Stomach (tissue), 9 donors: ENCODE data around the gene OOSP2. TPM values are rescaled to one million over a fixed set of nuclear protein-coding genes. Genes with fewer than 3 reads are reported as not detected.

ENCODE experiments used
- DNase-seq, 2 donors: peaks; one replicate each; pipeline versions ENCODE4 v3.0.0 to v3.0.0-alpha.2; 2013 to 2019
- H3K27ac ChIP-seq, 5 donors: fragments of 200-600 bp in 4 of 5; sonication (generic) in 4 of 5; one replicate each; pipeline ENCODE4 v1.5.1; 2013 to 2019; ENCODE audit warnings: mild to moderate bottlenecking in 1 of 5, moderate library complexity in 1 of 5
- H3K27me3 ChIP-seq, 3 donors: fragments of 200-600 bp; sonication (generic); one replicate each; pipeline ENCODE4 v1.5.1; 2017 to 2019; ENCODE audit warnings: mixed run types in 1 of 3
- H3K36me3 ChIP-seq, 4 donors: fragments of 200-600 bp; sonication (generic); 1 replicate in 3 of 4; 2 replicates in 1 of 4; pipeline ENCODE4 v1.5.1; 2016 to 2019
- H3K4me1 ChIP-seq, 4 donors: fragments of 200-600 bp; sonication (generic); one replicate each; pipeline ENCODE4 v1.5.1; 2016 to 2019
- H3K4me3 ChIP-seq, 4 donors: fragments of 200-600 bp; sonication (generic) in 3 of 4; one replicate each; pipeline ENCODE4 v1.5.1; 2016 to 2019; ENCODE audit warnings: mild to moderate bottlenecking in 1 of 4
- H3K9me3 ChIP-seq, 4 donors: fragments of 200-600 bp; sonication (generic); one replicate each; pipeline ENCODE4 v1.5.1; 2016 to 2019
- CTCF ChIP-seq, 7 experiments: fragments of 450-650 bp in 4 of 7; fragments of 200-600 bp in 3 of 7; sonication (generic) in 3 of 7; IDR thresholded peaks; one replicate each; pipeline ENCODE4 v1.5.1; 2016 to 2019; ENCODE audit warnings: antibody characterized with exemption in 7 of 7, control low read depth in 2 of 7, mild to moderate bottlenecking in 1 of 7
- EP300 ChIP-seq: sonication (generic); formaldehyde crosslinking; IDR thresholded peaks from one replicate; pipeline ENCODE4 v1.6.1; 2017; ENCODE audit warnings: antibody characterized with exemption
- POLR2A ChIP-seq, 4 donors: fragments of 450-650 bp; IDR thresholded peaks; one replicate each; pipeline ENCODE4 v1.6.1; 2016; ENCODE audit warnings: antibody characterized with exemption in 4 of 4, control low read depth in 2 of 4, mild to moderate bottlenecking in 1 of 4, moderate library complexity in 1 of 4
- POLR2AphosphoS5 ChIP-seq, 3 donors: sonication (generic); formaldehyde crosslinking; IDR thresholded peaks; one replicate each; pipeline ENCODE4 v1.6.1; 2016; ENCODE audit warnings: antibody characterized with exemption in 3 of 3
- WGBS, 5 donors: extraction: QIAGEN DNeasy Blood & Tissue Kit in 3 of 5; methylation state at CpG; one replicate each; pipeline versions ENCODE4 v1.1.5 to v1.1.7; 2013 to 2018; 5-methylcytosine and 5-hydroxymethylcytosine counted together
- intact Hi-C: fragments of 100-400 bp; cut with DNase I; formaldehyde crosslinking; loops from one replicate; pipeline ENCODE4 v1.15.1; 2023; ENCODE audit warnings: low total_unique reads
- polyA plus RNA-seq, 3 donors: library from polyadenylated mRNA; stranded (reverse); fragments of 200-250 nt; gene quantifications; one replicate each; pipeline ENCODE4 v1.2.3, GENCODE V29; 2013
- total RNA-seq, 5 donors: library from RNA; depleted of rRNA; stranded (reverse); fragments of >200 nt; gene quantifications; one replicate each; pipeline versions ENCODE4 v1.1.0 to v1.2.3, GENCODE V29; 2014 to 2016
- donor health status: healthy with polysubstance abuse.
- donor health status: Bipolar disorder and iron deficiency.
- donor health status: healthy.

OOSP2 gene
- total and polyA plus RNA-seq, 8 donors = not detected

GRCh38 chr11:60059052-60059451 is 18.8 kb downstream of the OOSP2 start:
- Histone ChIP-seq H3K9me3 (no peaks in the 10 kb centered on the region), H3K4me1 (no peaks in the 10 kb centered on the region), H3K4me3 (no peak overlapping the region), H3K27me3 (no peaks in the 10 kb centered on the region), H3K27ac (no peak overlapping the region), H3K36me3 (no peaks in the 10 kb centered on the region)
- intact Hi-C loops = no loop called here
- DNase-seq = no peak
- TF ChIP-seq POLR2A (IDR thresholded peaks at IDR 0.05) = no peak
- TF ChIP-seq POLR2AphosphoS5 (IDR thresholded peaks at IDR 0.05) = no peak
- TF ChIP-seq EP300 = no peak
- no peak for TF ChIP-seq CTCF (IDR thresholded peaks at IDR 0.05)
- WGBS, 5 donors = 71 to 74% (median 71%) methylated on average over 3 of the region's 3 CpGs

GRCh38 chr11:60059521-60060240 is 19.5 kb downstream of the OOSP2 start:
- Histone ChIP-seq H3K4me3 (no peak overlapping the region), H3K27ac (no peak overlapping the region), H3K4me1 (no peaks in the 10 kb centered on the region), H3K27me3 (no peaks in the 10 kb centered on the region), H3K9me3 (no peaks in the 10 kb centered on the region), H3K36me3 (no peaks in the 10 kb centered on the region)
- no peak for DNase-seq
- intact Hi-C loops = no loop called here
- 90 to 95% (median 94%) methylated on average over 4 of the region's 4 CpGs for WGBS, 5 donors
- TF ChIP-seq CTCF (IDR thresholded peaks at IDR 0.05) (no peak), EP300 (no peak), POLR2AphosphoS5 (IDR thresholded peaks at IDR 0.05) (no peak), POLR2A (IDR thresholded peaks at IDR 0.05) (no peak)

- H3K27ac ChIP-seq = no peak overlapping the region
- intact Hi-C loops = no loop called here
- no peak for TF ChIP-seq POLR2AphosphoS5 (IDR thresholded peaks at IDR 0.05)
- no peak for TF ChIP-seq EP300
- TF ChIP-seq CTCF (IDR thresholded peaks at IDR 0.05) = no peak
- TF ChIP-seq POLR2A (IDR thresholded peaks at IDR 0.05) = no peak
- H3K9me3 ChIP-seq = no peaks in the 10 kb centered on the region
- no peak for DNase-seq
- WGBS, 5 donors = 61 to 85% (median 77%) methylated on average over 1 of the region's 1 CpG
- H3K4me3 ChIP-seq = no peak overlapping the region
- no peaks in the 10 kb centered on the region for H3K27me3 ChIP-seq
- no peaks in the 10 kb centered on the region for H3K36me3 ChIP-seq
- H3K4me1 ChIP-seq = no peaks in the 10 kb centered on the region
Observed at GRCh38 chr11:60064111-60064510, 23.9 kb downstream of the OOSP2 start.

GRCh38 chr11:60065801-60066200 is 25.6 kb downstream of the OOSP2 start:
- no peaks in the 10 kb centered on the region for H3K27me3 ChIP-seq
- no peak for DNase-seq
- intact Hi-C loops = no loop called here

More at GRCh38 chr11:60065801-60066200, 25.6 kb downstream of the OOSP2 start:
- no peak overlapping the region for H3K27ac ChIP-seq
- no peak overlapping the region for H3K4me3 ChIP-seq
- no peaks in the 10 kb centered on the region for H3K4me1 ChIP-seq
- no peaks in the 10 kb centered on the region for H3K36me3 ChIP-seq
- 82 to 93% (median 89%) methylated on average over 1 of the region's 1 CpG for WGBS, 5 donors
- no peaks in the 10 kb centered on the region for H3K9me3 ChIP-seq
- TF ChIP-seq EP300 = no peak
- TF ChIP-seq POLR2AphosphoS5 (IDR thresholded peaks at IDR 0.05) = no peak
- TF ChIP-seq POLR2A (IDR thresholded peaks at IDR 0.05) = no peak
- no peak for TF ChIP-seq CTCF (IDR thresholded peaks at IDR 0.05)
